ENCODE measurements around the gene KCNA1.

The KCNA1 gene

DNA sequence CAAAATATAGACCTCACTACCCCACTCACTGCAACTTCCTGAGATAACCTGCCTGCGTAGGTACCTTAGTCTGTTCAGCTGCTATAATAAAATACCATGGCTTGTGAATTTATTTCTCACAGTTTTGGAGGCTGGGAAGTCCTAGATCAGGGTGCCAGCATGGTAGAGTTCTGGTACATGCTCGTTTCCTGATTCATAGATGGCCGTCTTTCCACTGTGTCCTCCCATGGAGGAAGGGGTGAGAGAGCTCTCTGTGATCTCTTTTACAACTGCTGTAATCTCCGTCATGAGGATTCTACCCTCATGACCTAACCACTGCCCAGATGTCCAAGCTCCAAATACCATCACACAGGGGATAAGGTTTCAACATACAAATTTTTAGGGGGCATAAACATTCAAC lies 49.7 kb downstream of the KCNA1 start:
- no peak overlapping the region for H3K27ac ChIP-seq (ENCODE audit: low read depth, low read length, severe bottlenecking)
- H3K4me3 ChIP-seq (ENCODE audit: extremely low read depth, insufficient read depth, low read length, poor library complexity, severe bottlenecking) = no peak overlapping the region
- 90% methylated on average over 2 to 3 of the region's 4 CpGs for WGBS, 2 experiments (ENCODE audit: insufficient coverage in 2 of 2)
- H3K9me3 ChIP-seq (ENCODE audit: control insufficient read depth, low read length) = no peaks in the 10 kb centered on the region
- H3K36me3 ChIP-seq (ENCODE audit: control insufficient read depth, insufficient read depth, low read length) = no peaks in the 10 kb centered on the region
- H3K4me1 ChIP-seq (ENCODE audit: control insufficient read depth, insufficient read depth, low read length, poor library complexity, severe bottlenecking) = peaks cover 10% of the 10 kb centered on the region

DNA sequence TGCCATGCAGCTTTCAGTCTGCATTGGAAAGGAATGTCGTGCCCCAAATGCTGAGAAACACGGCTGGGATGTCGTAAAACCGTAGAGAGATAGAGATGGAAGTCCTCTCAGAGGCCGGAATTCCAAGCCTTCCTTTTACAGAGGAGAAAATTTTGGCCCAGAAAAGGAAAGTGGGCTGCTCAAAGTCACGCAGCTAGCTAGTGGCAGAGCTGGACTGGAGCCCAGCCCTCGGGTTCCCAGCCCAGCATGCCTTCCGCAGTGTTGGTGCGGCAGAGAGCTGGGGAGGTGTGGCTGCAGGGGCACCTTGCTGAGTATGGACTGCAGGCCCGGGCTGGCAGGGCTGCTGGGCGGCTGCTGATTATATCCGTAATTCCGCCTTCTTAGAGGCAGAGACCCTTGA lies 50.3 kb downstream of the KCNA1 start:
- Histone ChIP-seq H3K9me3 (ENCODE audit: control insufficient read depth, low read length) (no peaks in the 10 kb centered on the region), H3K4me3 (ENCODE audit: extremely low read depth, insufficient read depth, low read length, poor library complexity, severe bottlenecking) (no peak overlapping the region), H3K27ac (ENCODE audit: low read depth, low read length, severe bottlenecking) (no peak overlapping the region), H3K4me1 (ENCODE audit: control insufficient read depth, insufficient read depth, low read length, poor library complexity, severe bottlenecking) (peaks cover 10% of the 10 kb centered on the region), H3K36me3 (ENCODE audit: control insufficient read depth, insufficient read depth, low read length) (no peaks in the 10 kb centered on the region)
- WGBS, 2 experiments (ENCODE audit: insufficient coverage in 2 of 2) = 71 to 74% methylated on average over 10 to 13 of the region's 13 CpGs

DNA sequence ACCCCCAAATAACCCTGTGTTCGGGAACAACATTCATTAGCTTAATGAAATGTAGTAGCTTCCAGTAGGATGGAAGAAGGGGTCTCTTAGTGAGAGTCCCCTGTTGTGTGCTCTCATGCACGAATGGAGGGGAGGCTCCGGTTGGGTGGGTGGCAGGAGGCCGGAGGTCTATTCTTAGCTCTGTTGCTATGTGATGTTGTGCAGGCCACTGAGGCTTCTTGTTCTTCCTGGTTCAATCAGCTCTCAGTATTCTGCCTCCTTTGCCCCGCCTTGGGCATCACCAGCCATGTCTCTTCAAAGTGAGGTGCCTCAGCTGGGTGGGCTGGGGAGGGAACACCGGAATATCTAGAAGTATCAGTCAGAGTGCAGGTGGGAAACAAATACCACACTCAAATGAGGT lies 50.8 kb downstream of the KCNA1 start:
- H3K9me3 ChIP-seq (ENCODE audit: control insufficient read depth, low read length) = no peaks in the 10 kb centered on the region
- H3K36me3 ChIP-seq (ENCODE audit: control insufficient read depth, insufficient read depth, low read length) = no peaks in the 10 kb centered on the region
- no peak overlapping the region for H3K27ac ChIP-seq (ENCODE audit: low read depth, low read length, severe bottlenecking)
- H3K4me1 ChIP-seq (ENCODE audit: control insufficient read depth, insufficient read depth, low read length, poor library complexity, severe bottlenecking) = peaks cover 9% of the 10 kb centered on the region
- H3K4me3 ChIP-seq (ENCODE audit: extremely low read depth, insufficient read depth, low read length, poor library complexity, severe bottlenecking) = no peak overlapping the region
- 89 to 95% methylated on average over 3 to 4 of the region's 6 CpGs for WGBS, 2 experiments (ENCODE audit: insufficient coverage in 2 of 2)

DNA sequence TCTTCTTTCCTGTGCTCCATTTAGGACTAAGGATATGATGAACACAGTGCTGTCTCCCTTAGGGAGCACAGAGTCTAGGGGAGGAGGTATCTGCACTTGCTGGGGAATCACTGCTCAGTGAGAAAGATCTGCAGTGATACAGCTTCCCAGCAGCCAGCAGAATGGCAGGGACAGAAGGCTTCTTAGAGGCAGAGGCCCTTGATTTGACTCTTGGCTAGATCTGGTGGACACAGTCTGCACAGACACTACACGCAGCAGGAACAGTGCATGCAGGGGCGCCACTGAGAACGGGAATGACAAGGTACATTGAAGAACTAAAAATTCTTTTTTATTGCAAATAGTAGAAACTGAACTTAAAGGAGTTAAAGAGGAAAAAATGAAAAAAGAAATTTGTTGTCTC lies 51.6 kb downstream of the KCNA1 start:
- WGBS, 2 experiments (ENCODE audit: insufficient coverage in 2 of 2) = 92% methylated on average over 3 of the region's 3 CpGs; no CpG with 5 or more reads in 1 of the 2 experiments
- H3K4me3 ChIP-seq (ENCODE audit: extremely low read depth, insufficient read depth, low read length, poor library complexity, severe bottlenecking) = no peak overlapping the region
- no peaks in the 10 kb centered on the region for H3K9me3 ChIP-seq (ENCODE audit: control insufficient read depth, low read length)
- peaks cover 5% of the 10 kb centered on the region for H3K4me1 ChIP-seq (ENCODE audit: control insufficient read depth, insufficient read depth, low read length, poor library complexity, severe bottlenecking)
- no peaks in the 10 kb centered on the region for H3K36me3 ChIP-seq (ENCODE audit: control insufficient read depth, insufficient read depth, low read length)
- H3K27ac ChIP-seq (ENCODE audit: low read depth, low read length, severe bottlenecking) = no peak overlapping the region

DNA sequence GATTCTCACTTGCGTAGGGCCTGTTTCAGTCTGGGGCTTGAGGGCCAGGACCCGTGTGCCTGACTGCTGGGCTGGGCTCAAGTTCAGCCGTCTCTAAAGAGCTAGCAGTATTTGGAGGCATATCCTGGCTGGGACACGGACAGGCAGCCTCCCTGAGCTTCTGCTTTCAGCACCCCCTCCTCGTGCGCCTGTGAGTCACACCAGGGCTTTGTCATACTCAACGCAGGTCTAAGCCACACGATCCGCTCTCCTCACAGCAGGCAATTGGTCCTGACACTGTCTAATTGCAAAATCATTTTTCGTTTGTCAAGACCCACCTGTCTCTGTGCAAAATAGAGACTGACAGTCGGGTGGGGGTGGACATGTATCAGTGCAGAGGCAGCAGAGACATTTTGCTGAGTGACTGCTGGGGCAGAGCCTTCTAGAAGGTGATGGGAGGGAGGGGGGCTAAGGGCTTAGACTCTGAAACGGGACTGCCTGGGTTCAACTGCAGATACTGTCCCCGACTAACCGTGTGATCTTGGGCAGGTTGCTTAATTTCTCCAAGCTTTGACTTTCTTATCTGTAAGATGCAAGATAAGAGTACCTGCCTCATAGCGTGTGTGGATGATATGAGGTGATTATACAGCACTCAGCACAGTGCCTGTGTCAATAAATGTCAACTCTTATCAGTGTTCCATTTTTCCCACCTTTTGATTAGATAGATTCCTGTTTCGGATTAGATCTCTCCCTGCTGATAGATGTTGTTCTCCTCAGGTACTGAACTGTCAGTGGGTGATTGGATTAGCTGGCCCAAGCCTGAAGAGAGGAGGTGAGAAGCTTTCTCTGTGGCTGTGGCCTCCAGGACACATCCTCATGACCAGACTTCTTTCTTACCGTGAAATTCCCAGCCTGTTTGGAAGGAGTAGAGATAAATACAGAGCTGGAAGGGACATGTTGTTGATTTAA lies 53.1 kb downstream of the KCNA1 start:
- Histone ChIP-seq H3K4me1 (ENCODE audit: control insufficient read depth, insufficient read depth, low read length, poor library complexity, severe bottlenecking) (peaks cover 5% of the 10 kb centered on the region), H3K9me3 (ENCODE audit: control insufficient read depth, low read length) (no peaks in the 10 kb centered on the region), H3K36me3 (ENCODE audit: control insufficient read depth, insufficient read depth, low read length) (no peaks in the 10 kb centered on the region), H3K4me3 (ENCODE audit: extremely low read depth, insufficient read depth, low read length, poor library complexity, severe bottlenecking) (no peak overlapping the region), H3K27ac (ENCODE audit: low read depth, low read length, severe bottlenecking) (no peak overlapping the region)
- 57 to 64% methylated on average over 11 of the region's 17 CpGs for WGBS, 2 experiments (ENCODE audit: insufficient coverage in 2 of 2)
